ACHN (cell line): Measurements from ENCODE around the gene STRIP2.
"Not testable (repeated sequence)": the region's sequence is repeated elsewhere in the genome, so short reads cannot be mapped to it uniquely, and the experiment has no call there.

Experiments used
- DNase-seq: peaks from one replicate; pipeline ENCODE4 v3.0.0-alpha.2; 2015
- in situ Hi-C: cut with HindIII; loops from 2 replicates; pipeline ENCODE4 v1.10.0; 2017; ENCODE audit warnings: low sequenced_read_pairs, low pct_ligation_motif_present, low pct_unique_long_range_greater_than_20kb

Gene STRIP2

GRCh38 chr7:129476398-129476797 is 42.2 kb downstream of the STRIP2 start:
- DNase-seq, in situ Hi-C loops: not testable (repeated sequence)

GRCh38 chr7:129479831-129480230 is 45.6 kb downstream of the STRIP2 start:
- no peak for DNase-seq
- in situ Hi-C loops = no loop called here

- in situ Hi-C loops = no loop called here
- no peak for DNase-seq
Measured at GRCh38 chr7:129480674-129481363, 46.6 kb downstream of the STRIP2 start.

- in situ Hi-C loops, DNase-seq: not testable (repeated sequence)
Measured at GRCh38 chr7:129481376-129481775, 47.1 kb downstream of the STRIP2 start.

- DNase-seq = no peak
- in situ Hi-C loops = no loop called here
Measured at GRCh38 chr7:129482781-129483180, 48.5 kb downstream of the STRIP2 start.

GRCh38 chr7:129489491-129489890 is 55.3 kb downstream of the STRIP2 start:
- in situ Hi-C loops = no loop called here
- peak; percentile 54 for DNase-seq

- DNase-seq = no peak
- in situ Hi-C loops = no loop called here
Measured at GRCh38 chr7:129492391-129492790, 58.2 kb downstream of the STRIP2 start.

- in situ Hi-C loops = no loop called here
- DNase-seq = peak; percentile 18
Measured at GRCh38 chr7:129493555-129493954, 59.3 kb downstream of the STRIP2 start.

- no peak for DNase-seq
- in situ Hi-C loops = no loop called here
Measured at GRCh38 chr7:129494041-129494440, 59.8 kb downstream of the STRIP2 start.

- in situ Hi-C loops = no loop called here
- no peak for DNase-seq
Measured at GRCh38 chr7:129495987-129496386, 61.8 kb downstream of the STRIP2 start.

GRCh38 chr7:129496653-129497052 is 62.4 kb downstream of the STRIP2 start:
- no peak for DNase-seq
- in situ Hi-C loops = no loop called here

GRCh38 chr7:129497156-129497555 is 62.9 kb downstream of the STRIP2 start:
- in situ Hi-C loops = no loop called here
- DNase-seq = no peak

- in situ Hi-C loops = no loop called here
- DNase-seq = no peak
Measured at GRCh38 chr7:129498021-129498420, 63.8 kb downstream of the STRIP2 start.

- DNase-seq = no peak
- in situ Hi-C loops = no loop called here
Measured at GRCh38 chr7:129499999-129500398, 65.8 kb downstream of the STRIP2 start.

GRCh38 chr7:129501760-129502707 is 67.8 kb downstream of the STRIP2 start, which contains the start of gene SMKR1:
SMKR1 (plus strand) TSS chr7:129502531; CDS start chr7:129502825, 294 bp downstream.
- peak; percentile 93 for DNase-seq
- in situ Hi-C loops = no loop called here

- in situ Hi-C loops = no loop called here
Measured at GRCh38 chr7:129502708-129503685, 68.8 kb downstream of the STRIP2 start.

GRCh38 chr7:129503725-129504124 is 69.5 kb downstream of the STRIP2 start:
- in situ Hi-C loops = no loop called here
- DNase-seq = no peak

More at GRCh38 chr7:129502708-129503685, 68.8 kb downstream of the STRIP2 start:
- no peak for DNase-seq

GRCh38 chr7:129512192-129512591 is 78.0 kb downstream of the STRIP2 start:
- in situ Hi-C loops = no loop called here
- DNase-seq = no peak
